Activated naive CD4-positive, alpha-beta T cell (primary cell): ENCODE measurements around the gene ARSB.
"Not testable (repeated sequence)": the region's sequence is repeated elsewhere in the genome, so short reads cannot be mapped to it uniquely, and the experiment has no call there.

Experiments used
- DNase-seq, 4 experiments: peaks; one replicate each; lab custom pipeline; 2025; lab: John Stamatoyannopoulos, UW

Gene ARSB

GRCh38 chr5:78779262-78779661 is 205.8 kb downstream of the ARSB start:
- DNase-seq, result no peak

- DNase-seq, result no peak
Measured at GRCh38 chr5:78778538-78778937, 206.6 kb downstream of the ARSB start.

GRCh38 chr5:78777901-78778300 is 207.2 kb downstream of the ARSB start:
- DNase-seq, result no peak

- DNase-seq, result no peak
Measured at GRCh38 chr5:78776637-78777036, 208.5 kb downstream of the ARSB start.

GRCh38 chr5:78773655-78774054 is 211.5 kb downstream of the ARSB start:
- DNase-seq, result no peak

- no peak for DNase-seq
Measured at GRCh38 chr5:78771260-78772205, 213.6 kb downstream of the ARSB start.

GRCh38 chr5:78768781-78769380 is 216.2 kb downstream of the ARSB start:
- DNase-seq, result no peak

- no peak for DNase-seq
Measured at GRCh38 chr5:78766412-78766762, 218.7 kb downstream of the ARSB start.

- DNase-seq, result no peak
Measured at GRCh38 chr5:78765756-78766411, 219.2 kb downstream of the ARSB start.

- DNase-seq, result no peak
Measured at GRCh38 chr5:78765116-78765515, 220.0 kb downstream of the ARSB start.

- no peak for DNase-seq
Measured at GRCh38 chr5:78763659-78764189, 221.4 kb downstream of the ARSB start.

GRCh38 chr5:78762743-78763142 is 222.4 kb downstream of the ARSB start:
- not testable (repeated sequence) for DNase-seq

- no peak for DNase-seq
Measured at GRCh38 chr5:78761840-78762239, 223.3 kb downstream of the ARSB start.

- no peak for DNase-seq
Measured at GRCh38 chr5:78760770-78761169, 224.3 kb downstream of the ARSB start.

- no peak for DNase-seq
Measured at GRCh38 chr5:78760366-78760765, 224.7 kb downstream of the ARSB start.

GRCh38 chr5:78758169-78758839 is 226.8 kb downstream of the ARSB start:
- no peak for DNase-seq

- DNase-seq, result no peak
Measured at GRCh38 chr5:78757269-78758053, 227.6 kb downstream of the ARSB start.

GRCh38 chr5:78756858-78757257 is 228.3 kb downstream of the ARSB start:
- no peak for DNase-seq

- DNase-seq, result no peak
Measured at GRCh38 chr5:78755822-78756429, 229.2 kb downstream of the ARSB start.

- DNase-seq, result no peak
Measured at GRCh38 chr5:78754655-78755054, 230.5 kb downstream of the ARSB start.

GRCh38 chr5:78753093-78753531 is 232.0 kb downstream of the ARSB start:
- DNase-seq, result no peak
